ENCODE data around the gene TMEM131. TPM values are rescaled to one million over a fixed set of nuclear protein-coding genes. Genes with fewer than 3 reads are reported as not detected.

The TMEM131 gene
- total RNA-seq, 1 experiment from 2014 or later, result 28.9 TPM

DNA sequence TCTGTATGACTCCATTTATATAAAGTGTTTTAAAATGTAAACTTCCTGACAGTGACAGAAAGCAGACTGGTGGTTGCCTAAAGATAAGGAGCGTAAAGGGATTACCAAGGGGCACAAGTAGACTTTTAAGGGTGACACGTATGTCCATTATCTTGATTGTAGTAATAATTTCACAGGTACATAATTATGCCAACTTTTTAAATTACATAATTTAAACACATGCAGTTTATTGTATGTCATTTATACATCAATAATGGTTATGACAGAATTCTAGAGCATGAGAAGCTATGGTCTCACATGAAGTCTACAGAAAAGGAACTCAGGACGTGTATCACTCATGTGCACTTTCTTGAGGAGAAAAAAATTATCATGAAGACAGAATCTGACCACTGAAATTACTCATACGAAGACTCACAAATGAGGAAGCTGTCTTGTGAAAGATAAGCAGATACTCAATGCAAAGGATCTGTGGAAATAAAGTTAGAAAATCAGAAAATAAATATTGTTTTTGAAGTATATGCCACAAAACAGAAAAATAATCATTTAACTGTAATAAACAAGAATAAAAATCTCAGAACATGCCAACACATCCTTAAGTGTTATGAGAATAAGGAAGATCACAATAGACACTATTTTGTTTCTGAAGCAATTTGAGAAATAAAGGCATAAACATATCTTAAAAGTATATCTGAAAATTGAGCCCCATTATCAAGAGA is 84.4 kb downstream of the TMEM131 start:
- H3K36me3 ChIP-seq (ENCODE audit: insufficient read depth, low read length, poor library complexity, severe bottlenecking), result no peaks in the 10 kb centered on the region
- intact Hi-C loops (cut with micrococcal nuclease; ENCODE audit: unreplicated experiment), result no loop called here
- H3K27ac ChIP-seq (ENCODE audit: low read depth, low read length, poor library complexity, severe bottlenecking), result no peak overlapping the region
- TF ChIP-seq EZH2 (IDR thresholded peaks at IDR 0.05; ENCODE audit: borderline replicate concordance, low read depth, low read length, poor library complexity, severe bottlenecking), result no peak
- TF ChIP-seq, protein P1, sequence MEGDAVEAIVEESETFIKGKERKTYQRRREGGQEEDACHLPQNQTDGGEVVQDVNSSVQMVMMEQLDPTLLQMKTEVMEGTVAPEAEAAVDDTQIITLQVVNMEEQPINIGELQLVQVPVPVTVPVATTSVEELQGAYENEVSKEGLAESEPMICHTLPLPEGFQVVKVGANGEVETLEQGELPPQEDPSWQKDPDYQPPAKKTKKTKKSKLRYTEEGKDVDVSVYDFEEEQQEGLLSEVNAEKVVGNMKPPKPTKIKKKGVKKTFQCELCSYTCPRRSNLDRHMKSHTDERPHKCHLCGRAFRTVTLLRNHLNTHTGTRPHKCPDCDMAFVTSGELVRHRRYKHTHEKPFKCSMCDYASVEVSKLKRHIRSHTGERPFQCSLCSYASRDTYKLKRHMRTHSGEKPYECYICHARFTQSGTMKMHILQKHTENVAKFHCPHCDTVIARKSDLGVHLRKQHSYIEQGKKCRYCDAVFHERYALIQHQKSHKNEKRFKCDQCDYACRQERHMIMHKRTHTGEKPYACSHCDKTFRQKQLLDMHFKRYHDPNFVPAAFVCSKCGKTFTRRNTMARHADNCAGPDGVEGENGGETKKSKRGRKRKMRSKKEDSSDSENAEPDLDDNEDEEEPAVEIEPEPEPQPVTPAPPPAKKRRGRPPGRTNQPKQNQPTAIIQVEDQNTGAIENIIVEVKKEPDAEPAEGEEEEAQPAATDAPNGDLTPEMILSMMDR (conservative IDR thresholded peaks at IDR 0.05; ENCODE audit: low read depth, low read length), result no peak
- no peak for DNase-seq (ENCODE audit: low spot score)
- no peaks in the 10 kb centered on the region for H3K27me3 ChIP-seq (replicated peaks; ENCODE audit: insufficient read depth, low read depth, low read length, poor library complexity)
- no peaks in the 10 kb centered on the region for H3K4me1 ChIP-seq (ENCODE audit: insufficient read depth, low read length, poor library complexity, severe bottlenecking)
- H3K4me3 ChIP-seq (ENCODE audit: low read depth, low read length, poor library complexity, severe bottlenecking), result no peak overlapping the region
- ChIA-PET CTCF (no interaction called here), POLR2A (ENCODE audit: low non-redundant PET) (no interaction called here)
- BruUV-seq (replicated peaks), result no TSS peak
- H3K9me3 ChIP-seq (ENCODE audit: low read depth, low read length, poor library complexity, severe bottlenecking), result no peaks in the 10 kb centered on the region

DNA sequence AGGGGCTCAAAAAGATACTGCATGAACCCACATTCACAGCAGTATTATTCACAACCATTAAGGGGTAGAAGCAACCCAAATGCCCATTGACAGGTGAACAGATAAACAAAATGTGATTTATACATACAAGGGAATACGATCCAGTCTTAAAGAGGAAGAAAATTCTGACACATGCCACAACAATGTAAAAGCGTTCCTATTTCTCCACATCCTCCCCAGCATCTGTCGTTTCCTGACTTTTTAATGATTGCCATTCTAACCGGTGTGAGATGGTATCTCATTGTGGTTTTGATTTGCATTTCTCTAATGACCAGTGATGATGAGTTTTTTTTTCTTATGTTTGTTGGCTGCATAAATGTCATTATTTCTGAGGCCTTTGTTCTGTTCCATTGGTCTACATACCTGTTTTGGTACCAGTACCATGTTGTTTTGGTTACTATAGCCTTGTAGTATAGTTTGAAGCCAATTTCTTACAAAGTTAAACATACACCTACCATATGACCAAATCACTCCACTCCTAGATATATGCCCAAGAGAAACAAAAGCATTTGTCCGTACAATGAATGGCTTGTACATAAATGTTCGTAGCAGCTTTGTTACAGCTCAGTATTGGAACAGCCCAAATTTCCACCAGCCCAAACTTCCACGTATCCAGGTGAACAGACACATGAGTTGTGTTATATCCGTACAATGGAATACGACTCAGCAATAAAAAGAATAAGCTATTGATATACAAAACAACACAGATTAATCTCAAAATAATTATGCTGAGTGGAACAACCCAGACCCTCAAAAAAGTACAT is 85.1 kb downstream of the TMEM131 start:
- no peak for DNase-seq (ENCODE audit: low spot score)

DNA sequence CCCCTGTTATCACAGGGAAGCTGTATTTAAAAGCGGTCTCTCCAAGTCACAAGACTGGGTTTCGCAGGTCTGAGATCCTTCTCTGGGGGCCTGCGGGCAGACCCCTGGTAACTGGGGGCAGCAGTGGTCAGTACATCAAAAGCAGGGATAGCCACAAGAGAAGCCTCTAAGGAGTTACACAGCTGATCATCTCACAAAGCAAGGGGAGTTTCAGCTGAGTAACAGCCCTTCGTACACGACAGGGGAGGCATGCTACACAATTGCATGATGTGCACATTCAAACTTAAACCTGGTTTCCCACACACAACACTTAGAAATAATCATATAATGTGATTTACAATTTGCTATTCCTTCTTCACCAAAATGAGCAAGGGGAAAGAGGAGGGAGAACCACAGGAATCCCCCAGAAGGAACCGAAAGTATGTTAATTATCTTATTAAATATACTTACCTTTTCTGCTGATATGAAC is 87.5 kb downstream of the TMEM131 start:
- TF ChIP-seq EZH2 (IDR thresholded peaks at IDR 0.05; ENCODE audit: borderline replicate concordance, low read depth, low read length, poor library complexity, severe bottlenecking), result no peak
- TF ChIP-seq, protein P1 (conservative IDR thresholded peaks at IDR 0.05; ENCODE audit: low read depth, low read length), result no peak
- CTCF ChIA-PET, result no interaction called here

More for the DNA sequence above, 85.1 kb downstream of the TMEM131 start:
- TF ChIP-seq EZH2 (IDR thresholded peaks at IDR 0.05; ENCODE audit: borderline replicate concordance, low read depth, low read length, poor library complexity, severe bottlenecking), result no peak
- CTCF ChIA-PET, result no interaction called here
- POLR2A ChIA-PET (ENCODE audit: low non-redundant PET), result no interaction called here
- H3K4me1 ChIP-seq (ENCODE audit: insufficient read depth, low read length, poor library complexity, severe bottlenecking), result no peaks in the 10 kb centered on the region
- intact Hi-C loops (cut with micrococcal nuclease; ENCODE audit: unreplicated experiment), result no loop called here
- H3K27ac ChIP-seq (ENCODE audit: low read depth, low read length, poor library complexity, severe bottlenecking), result no peak overlapping the region
- no peak overlapping the region for H3K4me3 ChIP-seq (ENCODE audit: low read depth, low read length, poor library complexity, severe bottlenecking)
- H3K27me3 ChIP-seq (replicated peaks; ENCODE audit: insufficient read depth, low read depth, low read length, poor library complexity), result no peaks in the 10 kb centered on the region
- no TSS peak for BruUV-seq (replicated peaks)
- H3K36me3 ChIP-seq (ENCODE audit: insufficient read depth, low read length, poor library complexity, severe bottlenecking), result no peaks in the 10 kb centered on the region
- no peaks in the 10 kb centered on the region for H3K9me3 ChIP-seq (ENCODE audit: low read depth, low read length, poor library complexity, severe bottlenecking)

More for the DNA sequence above, 87.5 kb downstream of the TMEM131 start:
- no peaks in the 10 kb centered on the region for H3K4me1 ChIP-seq (ENCODE audit: insufficient read depth, low read length, poor library complexity, severe bottlenecking)
- DNase-seq (ENCODE audit: low spot score), result no peak
- intact Hi-C loops (cut with micrococcal nuclease; ENCODE audit: unreplicated experiment), result no loop called here
- POLR2A ChIA-PET (ENCODE audit: low non-redundant PET), result no interaction called here
- H3K27me3 ChIP-seq (replicated peaks; ENCODE audit: insufficient read depth, low read depth, low read length, poor library complexity), result no peaks in the 10 kb centered on the region
- H3K4me3 ChIP-seq (ENCODE audit: low read depth, low read length, poor library complexity, severe bottlenecking), result no peak overlapping the region
- H3K9me3 ChIP-seq (ENCODE audit: low read depth, low read length, poor library complexity, severe bottlenecking), result no peaks in the 10 kb centered on the region
- BruUV-seq (replicated peaks), result no TSS peak
- no peak overlapping the region for H3K27ac ChIP-seq (ENCODE audit: low read depth, low read length, poor library complexity, severe bottlenecking)
- no peaks in the 10 kb centered on the region for H3K36me3 ChIP-seq (ENCODE audit: insufficient read depth, low read length, poor library complexity, severe bottlenecking)
